GM19467 (cell line): ENCODE results near the gene TRAIP.
"Not testable (repeated sequence)": the region's sequence is repeated elsewhere in the genome, so short reads cannot be mapped to it uniquely, and the experiment has no call there.

ENCODE experiments used
- ATAC-seq: cut with Tn5 transposase; IDR thresholded peaks from one replicate; pipeline ENCODE4 v1.9.1; 2021; ENCODE audit warnings: mild to moderate bottlenecking, moderate library complexity; ENCODE audit not compliant: unreplicated experiment

Gene TRAIP

GRCh38 chr3:49856181-49857005 is at the start of gene TRAIP:
TSS of gene TRAIP (minus strand) at chr3:49856564. CDS start at chr3:49856453, 111 bp downstream.
- ATAC-seq: peak; percentile 92

GRCh38 chr3:49904448-49904847 is 48.1 kb upstream of the TRAIP start:
- ATAC-seq: not testable (repeated sequence)

- ATAC-seq: no peak
Observed at GRCh38 chr3:49903451-49904424, 47.4 kb upstream of the TRAIP start, which contains the start of gene MST1R. TSS of gene MST1R (minus strand) at chr3:49903873. CDS start at chr3:49903609, 264 bp downstream.

GRCh38 chr3:49902511-49903345 is 46.4 kb upstream of the TRAIP start:
- ATAC-seq: no peak

DNA sequence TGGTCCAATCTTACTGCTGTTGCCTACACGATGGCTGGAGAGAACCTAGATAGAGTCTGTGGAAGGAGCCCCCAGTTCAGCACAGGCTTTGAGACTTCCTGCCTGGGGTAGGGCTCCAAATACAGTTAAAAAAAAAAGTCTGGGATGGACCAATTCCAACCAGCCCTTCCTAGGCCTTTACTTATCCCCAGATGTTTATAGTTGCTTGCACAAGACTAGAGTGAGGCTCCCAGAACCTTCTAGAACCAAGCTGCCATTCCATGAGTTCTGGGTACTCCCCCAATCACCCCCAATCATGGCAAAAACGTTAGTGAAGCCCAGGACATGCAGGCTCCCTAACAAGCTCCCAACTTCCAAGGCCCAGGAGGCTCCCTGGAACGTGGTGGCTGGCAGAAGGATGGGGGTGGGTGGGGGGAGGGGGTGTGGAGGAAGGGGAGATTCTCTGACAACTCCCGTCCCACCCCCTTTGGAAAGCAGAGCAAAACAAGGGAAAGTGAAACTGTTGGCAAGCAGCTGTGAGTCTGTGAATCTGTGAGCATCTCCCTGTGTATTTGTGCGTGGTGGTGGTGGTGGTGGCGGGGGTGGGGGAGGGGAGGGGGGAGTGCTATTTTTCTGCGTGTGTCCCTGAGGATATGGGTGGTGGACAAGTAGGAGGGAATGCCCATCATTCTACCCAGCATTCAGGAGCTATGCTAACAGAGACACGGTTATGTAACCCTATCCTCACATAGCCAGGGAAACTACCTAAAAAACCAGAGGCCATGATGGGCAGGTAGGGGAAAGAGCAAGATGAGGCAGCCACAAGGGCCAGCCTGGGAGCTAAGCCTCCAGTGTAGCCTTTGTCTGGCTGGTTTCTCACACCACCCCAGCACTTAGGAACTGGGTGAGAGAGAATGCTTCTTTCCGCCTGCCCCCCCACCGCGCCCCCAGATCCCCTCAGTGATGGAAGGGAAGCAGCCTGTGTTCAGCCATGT is 45.3 kb upstream of the TRAIP start:
- no peak for ATAC-seq

- no peak for ATAC-seq
Observed at GRCh38 chr3:49900491-49901153, 44.3 kb upstream of the TRAIP start.

DNA sequence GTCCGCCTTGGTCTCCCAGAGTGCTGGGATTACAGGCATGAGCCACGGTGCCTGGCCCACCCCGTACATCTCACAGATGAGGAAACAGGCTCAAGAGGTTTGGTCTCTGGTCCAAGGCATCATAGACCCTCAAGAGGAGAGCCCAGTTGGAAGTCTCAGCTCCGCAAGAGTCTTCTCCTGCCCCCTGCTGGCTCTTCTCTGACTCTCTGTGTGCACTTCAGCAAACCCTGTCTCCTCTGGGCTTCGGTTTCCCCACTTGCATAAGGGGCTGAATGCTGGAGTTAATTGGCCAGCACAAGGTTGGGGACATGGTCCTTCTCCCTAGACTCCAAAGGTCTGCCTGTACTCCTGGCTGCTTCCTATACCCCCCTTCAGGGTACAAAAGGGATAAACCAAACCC is 43.5 kb upstream of the TRAIP start:
- no peak for ATAC-seq

DNA sequence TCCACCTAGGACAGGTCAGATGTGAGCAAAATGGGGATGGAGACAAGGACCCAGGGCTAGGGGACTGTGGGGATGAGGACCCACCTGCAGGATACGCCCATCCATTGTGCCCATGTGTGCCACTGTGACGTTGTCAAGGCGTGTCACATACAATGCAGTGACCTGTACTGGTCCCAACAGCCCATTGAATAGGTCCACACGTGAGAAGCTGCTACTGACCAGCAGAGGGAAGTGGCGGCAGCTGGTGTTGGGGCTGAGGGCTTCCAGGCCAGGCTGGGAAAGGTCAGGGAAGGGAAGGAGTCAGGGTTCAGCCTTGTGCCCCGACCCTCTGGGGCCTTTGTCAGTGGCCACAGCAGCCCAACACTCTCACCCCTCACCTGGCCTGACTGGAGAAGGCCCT is 42.6 kb upstream of the TRAIP start:
- no peak for ATAC-seq

DNA sequence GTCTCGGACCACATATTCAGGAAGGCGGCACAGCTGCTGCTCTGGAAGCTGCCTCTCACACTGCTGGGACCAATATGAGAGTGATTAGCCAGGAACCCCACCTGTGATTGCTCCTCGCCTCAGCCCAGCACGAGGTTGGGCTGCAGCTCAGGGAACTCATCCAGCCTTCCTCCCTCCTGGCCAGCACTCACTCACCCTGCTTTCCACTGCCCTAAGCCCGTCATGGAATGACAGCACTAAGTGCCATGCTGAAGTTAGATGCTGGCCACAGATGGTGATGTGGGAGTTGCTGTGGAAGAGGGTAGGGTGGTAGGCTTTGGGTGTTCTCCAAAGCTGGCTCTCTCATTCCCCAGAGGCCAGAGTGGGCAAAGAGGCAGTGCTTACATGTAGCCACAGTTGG is 40.0 kb upstream of the TRAIP start:
- no peak for ATAC-seq

- no peak for ATAC-seq
Observed at GRCh38 chr3:49895791-49896190, 39.4 kb upstream of the TRAIP start.

DNA sequence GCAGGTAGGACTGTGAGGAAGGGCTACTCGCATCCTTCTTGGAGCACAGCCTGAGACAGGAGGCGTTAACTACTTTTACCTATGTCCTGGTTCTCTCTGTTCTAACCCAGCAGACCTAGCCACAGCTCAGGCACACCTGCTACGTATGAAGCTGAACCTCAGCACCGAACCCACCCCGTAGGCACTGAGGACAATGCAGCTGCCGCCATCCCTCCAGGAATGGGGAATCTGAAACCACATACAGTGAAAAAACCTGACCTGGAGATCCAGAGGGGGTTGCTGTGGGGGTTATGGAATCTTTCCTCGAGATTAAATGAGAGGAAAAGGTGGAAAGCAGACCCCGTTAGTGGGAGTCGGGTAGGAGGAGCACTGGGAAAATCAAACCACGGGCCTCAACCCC is 32.9 kb upstream of the TRAIP start:
- no peak for ATAC-seq

GRCh38 chr3:49886922-49887265 is 30.5 kb upstream of the TRAIP start:
- no peak for ATAC-seq

DNA sequence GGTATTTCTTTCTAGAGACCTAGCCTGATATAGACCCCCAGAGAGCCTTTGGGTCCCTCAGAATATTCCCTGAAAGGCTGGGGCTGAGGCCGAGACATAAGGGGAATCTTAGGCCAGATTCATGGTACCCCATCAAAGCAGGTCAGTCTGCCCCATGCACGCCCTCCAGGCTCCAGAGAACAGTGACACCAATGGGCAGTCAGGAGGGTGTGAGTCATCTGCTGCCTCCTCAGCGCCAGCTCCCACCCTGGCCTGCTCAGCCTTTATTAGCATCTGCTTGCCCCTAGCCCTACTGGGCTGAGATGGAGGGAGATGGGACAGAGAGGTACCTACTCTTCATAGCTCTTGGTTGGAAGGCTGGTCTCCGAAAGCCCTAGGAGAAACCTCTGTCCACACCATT is 27.6 kb upstream of the TRAIP start:
- no peak for ATAC-seq

DNA sequence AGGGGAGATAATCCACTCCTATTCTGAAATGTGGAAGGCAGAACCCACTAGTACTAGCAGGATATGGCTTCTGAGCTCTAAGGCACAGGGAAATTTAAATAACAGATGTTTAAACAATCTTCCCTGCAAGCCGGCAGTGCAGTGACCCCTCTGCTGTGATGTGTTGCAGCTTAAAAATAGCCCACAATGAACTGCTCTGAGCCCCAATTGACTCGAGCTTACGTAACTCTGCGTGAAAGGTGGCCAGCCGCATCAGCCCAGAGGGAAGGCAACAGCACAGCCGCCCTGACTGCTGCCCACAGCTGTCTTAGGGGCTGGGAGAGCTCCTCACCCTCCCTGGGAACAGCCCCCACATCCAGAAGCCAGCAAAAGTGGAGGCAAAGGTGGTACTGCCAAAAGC is 25.8 kb upstream of the TRAIP start:
- no peak for ATAC-seq

DNA sequence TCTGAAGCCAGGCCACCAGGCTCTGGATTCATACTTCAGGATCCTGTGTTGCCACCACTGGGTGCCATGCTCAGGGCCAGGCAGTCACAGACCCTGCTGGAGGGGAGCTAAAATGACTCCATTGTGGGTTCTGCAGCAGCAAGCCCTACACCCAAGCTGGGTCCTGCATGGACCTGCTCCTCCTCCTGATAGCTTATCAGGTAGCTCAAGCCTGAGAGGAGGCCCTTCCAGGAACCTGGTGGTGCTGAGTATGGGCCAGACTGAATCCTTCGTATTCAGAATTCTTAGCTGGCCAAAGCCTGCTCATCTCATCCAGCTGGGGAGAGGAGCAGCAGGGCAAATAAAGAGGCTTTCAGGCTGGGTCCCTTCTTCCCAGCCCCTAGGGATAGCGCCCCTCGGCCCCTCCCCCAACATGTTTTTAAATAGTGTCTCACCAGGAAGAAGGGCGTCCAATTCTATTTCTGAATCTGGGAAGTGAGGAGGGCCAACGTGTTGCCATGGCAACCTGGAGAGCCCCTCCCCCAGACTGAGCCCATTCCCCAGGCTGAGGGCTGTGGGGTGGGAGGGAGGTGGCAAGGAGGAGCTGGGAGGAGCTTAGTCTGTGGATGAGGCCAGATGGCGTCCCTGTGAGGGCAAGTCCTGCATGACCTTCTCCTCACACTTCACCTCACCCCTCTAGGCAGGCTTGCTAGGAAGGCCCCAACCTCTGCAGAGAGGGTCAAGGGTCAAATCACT is 24.4 kb upstream of the TRAIP start:
- no peak for ATAC-seq

DNA sequence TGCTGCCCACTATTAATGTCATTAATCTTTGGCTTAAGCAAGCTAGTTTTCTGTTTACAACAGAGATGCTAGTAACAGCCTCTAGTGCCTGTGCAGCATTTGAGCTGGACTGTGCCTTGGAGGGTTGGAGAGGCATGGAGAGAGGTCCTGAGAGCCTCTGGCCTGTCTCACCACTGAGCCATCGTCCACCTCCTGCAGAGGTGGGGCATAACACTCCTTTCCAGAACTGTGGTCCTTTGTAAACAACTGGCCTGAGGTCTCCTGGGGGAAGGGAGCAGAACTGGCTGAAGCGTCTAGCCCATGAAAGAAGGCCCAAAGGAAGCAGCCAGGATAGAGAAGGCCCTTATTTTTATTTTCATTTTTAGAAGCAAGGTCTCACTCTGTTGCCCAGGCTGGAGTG is 23.4 kb upstream of the TRAIP start:
- no peak for ATAC-seq

DNA sequence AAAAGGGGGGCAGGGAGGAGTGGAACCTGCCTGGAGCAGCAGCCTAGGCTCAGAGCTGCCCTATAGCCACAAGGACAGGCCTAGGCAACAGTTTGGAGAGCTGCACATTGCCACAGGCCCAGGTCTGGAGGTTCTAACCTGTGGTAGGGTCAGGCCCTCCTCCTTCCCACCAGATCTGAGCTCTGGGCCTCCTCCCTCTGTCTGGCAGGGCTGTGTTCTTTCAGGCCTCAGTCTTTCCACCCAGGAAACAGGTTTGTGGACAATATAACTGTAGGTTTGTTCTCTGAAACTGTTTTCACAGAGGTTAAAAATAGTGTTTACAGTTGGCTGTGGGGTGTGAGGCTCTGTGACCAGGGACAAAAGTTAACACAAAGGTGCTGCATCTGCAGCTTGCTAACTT is 22.3 kb upstream of the TRAIP start:
- no peak for ATAC-seq

GRCh38 chr3:49877716-49878115 is 21.4 kb upstream of the TRAIP start:
- ATAC-seq: no peak

GRCh38 chr3:49876567-49876966 is 20.2 kb upstream of the TRAIP start:
- no peak for ATAC-seq
